Activated B cell treated with CpG ODN at 0.5 μM for 24 hours (primary cell): Measurements from ENCODE around the gene GMPR2. TPM values are rescaled to one million over a fixed set of nuclear protein-coding genes. Genes with fewer than 3 reads are reported as not detected.

ENCODE experiments used
- ATAC-seq: fragments of 200-7000 bp; cut with Tn5 transposase; one replicate; pipeline ENCODE4 v1.10.0; 2021; ENCODE audit warnings: low read depth, mild to moderate bottlenecking, moderate library complexity
- CTCF ChIA-PET: fragments of 350-600 bp; sonication (Branson Sonifier 250); formaldehyde crosslinking; loops from one replicate; lab custom pipeline; 2021; ENCODE audit warnings: antibody characterized with exemption; lab: Charles Lee
- POLR2A ChIA-PET: fragments of 350-600 bp; sonication (Branson Sonifier 250); formaldehyde crosslinking; loops from one replicate; lab custom pipeline; 2021; ENCODE audit warnings: antibody characterized with exemption; lab: Charles Lee
- DNase-seq: peaks from one replicate; pipeline ENCODE4 v3.0.0; 2022
- H3K27ac Mint-ChIP-seq: one replicate; pipeline ENCODE4 v1.8.0; 2020; ENCODE audit warnings: mixed read lengths
- H3K27me3 Mint-ChIP-seq: one replicate; pipeline ENCODE4 v1.8.0; 2021; ENCODE audit warnings: mixed read lengths
- H3K36me3 Mint-ChIP-seq: one replicate; pipeline ENCODE4 v1.8.0; 2021; ENCODE audit warnings: low read depth, mixed read lengths
- H3K4me1 Mint-ChIP-seq: one replicate; pipeline ENCODE4 v1.8.0; 2021; ENCODE audit warnings: mixed read lengths
- H3K4me3 Mint-ChIP-seq: one replicate; pipeline ENCODE4 v1.8.0; 2020; ENCODE audit warnings: mild to moderate bottlenecking, mixed read lengths
- H3K9me3 Mint-ChIP-seq: one replicate; pipeline ENCODE4 v1.8.0; 2020; ENCODE audit warnings: mixed read lengths
- CTCF ChIP-seq: fragments of 200-600 bp; IDR thresholded peaks from one replicate; pipeline ENCODE4 v1.8.0; 2022; ENCODE audit warnings: antibody characterized with exemption, mild to moderate bottlenecking
- intact Hi-C: fragments of 100-400 bp; cut with micrococcal nuclease; formaldehyde crosslinking; loops from one replicate; pipeline ENCODE4 v1.15.1; 2024
- total RNA-seq: library from RNA; stranded (reverse); gene quantifications from 2 replicates; pipeline ENCODE4 v1.2.3, GENCODE V29; 2022

GMPR2 gene
- total RNA-seq, 1 donor from 2014 or later: 50.2 TPM

- Mint-ChIP-seq H3K27me3 (no peaks in the 10 kb centered on the region), H3K4me1 (peaks cover 35% of the 10 kb centered on the region), H3K27ac (peak overlapping the region; percentile 87), H3K36me3 (peaks cover 64% of the 10 kb centered on the region), H3K4me3 (peak overlapping the region; percentile 91), H3K9me3 (no peaks in the 10 kb centered on the region)
- POLR2A ChIA-PET: interaction anchor here (0.6 to 3.7 kb wide), 18 partner anchors 8 to 112 kb away, joined by 3 to 44 read pairs (median 6); partner anchors contain the start of genes CHMP4A, DCAF11, EMC9 and IRF9
- TF ChIP-seq CTCF: no peak
- CTCF ChIA-PET: interaction anchor here (0.7 to 2.6 kb wide), 5 partner anchors 24 to 145 kb away, joined by 3 to 11 read pairs (median 5); partner anchors contain the start of genes CHMP4A, CIDEB and IRF9
- intact Hi-C loops: loop anchor here (2.0 kb wide), 1 partner anchor 42 kb away; the partner anchor contains the start of genes PSME2 and RNF31
- no peak for ATAC-seq
- no peak for DNase-seq
These were observed 43.7 kb upstream of the GMPR2 start for GRCh38 chr14:24189059-24189375.

GRCh38 chr14:24189460-24189859 lies 43.3 kb upstream of the GMPR2 start:
- H3K27me3 Mint-ChIP-seq: no peaks in the 10 kb centered on the region

GRCh38 chr14:24190416-24190815 lies 42.3 kb upstream of the GMPR2 start:
- TF ChIP-seq CTCF: no peak
- Mint-ChIP-seq H3K4me1 (peaks cover 46% of the 10 kb centered on the region), H3K9me3 (no peaks in the 10 kb centered on the region), H3K4me3 (no peak overlapping the region), H3K36me3 (peaks cover 55% of the 10 kb centered on the region), H3K27me3 (no peaks in the 10 kb centered on the region), H3K27ac (peak overlapping the region; percentile 4)
- ChIA-PET CTCF (no interaction called here), POLR2A (interaction anchor here (0.6 to 0.7 kb wide), 3 partner anchors 22 to 89 kb away, joined by 3 to 8 read pairs (median 3); no protein-coding TSS in a partner anchor)
- no peak for ATAC-seq
- intact Hi-C loops: no loop called here
- DNase-seq: no peak

More at GRCh38 chr14:24189460-24189859, 43.3 kb upstream of the GMPR2 start:
- peaks cover 39% of the 10 kb centered on the region for H3K4me1 Mint-ChIP-seq
- POLR2A ChIA-PET: interaction anchor here (0.6 to 3.7 kb wide), 16 partner anchors 7 to 107 kb away, joined by 3 to 44 read pairs (median 6); partner anchors contain the start of genes CHMP4A, DCAF11, EMC9 and IRF9
- CTCF ChIA-PET: interaction anchor here (0.8 to 2.6 kb wide), 4 partner anchors 24 to 118 kb away, joined by 3 to 11 read pairs (median 7); partner anchors contain the start of genes CHMP4A, CIDEB and IRF9
- H3K9me3 Mint-ChIP-seq: no peaks in the 10 kb centered on the region
- no peak overlapping the region for H3K4me3 Mint-ChIP-seq
- no peak for TF ChIP-seq CTCF
- H3K27ac Mint-ChIP-seq: peak overlapping the region; percentile 87
- DNase-seq: no peak
- intact Hi-C loops: loop anchor here (2.0 kb wide), 1 partner anchor 43 kb away; the partner anchor contains the start of genes PSME2 and RNF31
- ATAC-seq: no peak
- H3K36me3 Mint-ChIP-seq: peaks cover 60% of the 10 kb centered on the region

GRCh38 chr14:24192933-24193332 lies 39.8 kb upstream of the GMPR2 start:
- no peak for DNase-seq
- peaks cover 42% of the 10 kb centered on the region for H3K36me3 Mint-ChIP-seq
- H3K9me3 Mint-ChIP-seq: no peaks in the 10 kb centered on the region
- CTCF ChIA-PET: no interaction called here
- POLR2A ChIA-PET: interaction anchor here (3.1 to 3.8 kb wide), 2 partner anchors 32 to 49 kb away, joined by 22 to 38 read pairs; partner anchors contain the start of genes IRF9 and TINF2
- ATAC-seq: no peak
- TF ChIP-seq CTCF: no peak
- H3K27me3 Mint-ChIP-seq: no peaks in the 10 kb centered on the region
- H3K27ac Mint-ChIP-seq: peak overlapping the region; percentile 1
- peaks cover 51% of the 10 kb centered on the region for H3K4me1 Mint-ChIP-seq
- H3K4me3 Mint-ChIP-seq: no peak overlapping the region
- intact Hi-C loops: no loop called here

GRCh38 chr14:24194186-24194872 lies 38.4 kb upstream of the GMPR2 start:
- no peak for TF ChIP-seq CTCF
- intact Hi-C loops: loop anchor here (2.0 kb wide), 1 partner anchor 76 kb away; the partner anchor contains the start of gene RABGGTA
- H3K9me3 Mint-ChIP-seq: no peaks in the 10 kb centered on the region
- peak overlapping the region; percentile 96 for H3K4me3 Mint-ChIP-seq
- ChIA-PET CTCF (interaction anchor here (1.9 kb wide), 1 partner anchor 34 kb away, joined by 7 read pairs; the partner anchor contains the start of gene IRF9), POLR2A (interaction anchor here (1.0 to 4.1 kb wide), 10 partner anchors 13 to 103 kb away, joined by 3 to 143 read pairs (median 17); partner anchors contain the start of genes CHMP4A, IRF9, MDP1 and PCK2)
- peak overlapping the region; percentile 97 for H3K27ac Mint-ChIP-seq
- ATAC-seq (no peak), DNase-seq (no peak)
- peaks cover 46% of the 10 kb centered on the region for H3K36me3 Mint-ChIP-seq
- H3K4me1 Mint-ChIP-seq: peaks cover 49% of the 10 kb centered on the region
- H3K27me3 Mint-ChIP-seq: no peaks in the 10 kb centered on the region
